NOMO-1 (cell line): ENCODE results near the gene TMX4.

Source experiments
- DNase-seq, 2 experiments: peaks; one replicate each; lab custom pipeline; 2025; ENCODE audit not compliant: unreplicated experiment in 2 of 2; lab: John Stamatoyannopoulos, UW

TMX4 gene

DNA sequence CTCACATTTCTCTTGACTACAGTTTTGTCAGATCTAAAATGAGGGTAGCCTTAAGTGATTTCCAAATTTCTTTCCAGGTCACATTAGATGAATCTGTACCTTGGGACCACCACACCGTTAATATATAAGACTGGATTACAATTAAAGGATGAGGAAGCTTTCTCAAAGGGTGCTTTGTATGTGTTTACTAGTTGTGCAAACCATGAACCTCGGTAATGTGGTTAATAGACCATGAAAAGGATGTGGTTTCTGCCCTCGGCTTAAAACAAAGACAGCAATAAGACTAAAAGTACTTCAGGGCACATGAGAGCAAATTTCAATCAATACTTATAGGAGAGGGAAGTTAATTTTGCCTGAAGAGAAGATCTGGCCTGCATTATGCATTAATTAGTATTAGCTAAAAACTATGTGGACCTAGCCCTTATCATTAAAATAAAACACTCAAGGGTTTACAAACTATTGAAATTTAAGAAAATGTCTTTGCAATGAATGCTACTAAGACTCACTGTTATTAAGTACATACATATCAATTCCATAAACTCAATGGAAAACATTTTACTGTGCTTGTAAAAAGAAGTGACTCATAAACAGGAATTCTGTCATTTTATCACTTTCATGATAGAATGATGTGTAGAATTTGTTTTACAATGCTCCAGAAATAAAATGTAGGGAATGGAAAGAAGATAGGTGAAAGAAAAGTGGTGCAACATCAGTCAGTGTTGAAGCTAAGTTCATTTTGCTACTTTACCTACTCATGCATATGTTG is 936 bp upstream of the TMX4 start:
- peak; percentile 67 to 83 for DNase-seq

GRCh38 chr20:8019998-8020247 is 362 bp upstream of the TMX4 start:
- no peak for DNase-seq

DNA sequence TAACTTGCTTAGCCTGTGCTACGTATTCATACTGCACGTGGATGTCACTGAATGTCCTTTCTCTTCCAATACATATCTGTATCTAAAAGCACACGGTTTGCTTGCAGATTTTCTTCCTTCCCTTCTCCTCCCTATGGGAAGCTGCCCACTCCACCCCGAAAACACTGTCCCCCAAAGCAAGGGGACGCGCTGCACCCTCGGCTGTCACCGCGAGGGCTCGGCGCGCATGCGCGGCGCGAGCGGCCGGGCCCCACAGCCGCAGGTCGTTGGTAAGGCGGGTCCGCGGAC is 659 bp downstream of the TMX4 start:
- DNase-seq: peak; percentile 57 to 67

DNA sequence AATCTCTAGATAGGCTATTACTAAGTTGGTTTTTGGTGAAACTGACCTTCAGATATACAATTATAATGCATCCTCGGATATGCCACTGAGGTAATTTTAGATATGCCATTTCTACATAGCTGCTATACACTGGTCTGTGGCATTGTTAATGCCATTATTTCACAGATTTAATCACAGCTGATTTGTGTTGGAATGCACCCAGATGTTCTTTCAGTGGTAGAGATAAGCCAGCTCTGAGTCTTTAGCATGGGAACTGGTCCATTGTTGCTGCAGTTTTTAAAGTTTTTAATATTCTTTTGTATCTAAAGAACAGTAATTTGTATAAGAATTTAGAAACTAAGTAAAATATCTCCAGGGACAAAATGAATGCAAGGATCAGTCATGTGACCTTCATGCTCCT is 6.8 kb downstream of the TMX4 start:
- no peak for DNase-seq

DNA sequence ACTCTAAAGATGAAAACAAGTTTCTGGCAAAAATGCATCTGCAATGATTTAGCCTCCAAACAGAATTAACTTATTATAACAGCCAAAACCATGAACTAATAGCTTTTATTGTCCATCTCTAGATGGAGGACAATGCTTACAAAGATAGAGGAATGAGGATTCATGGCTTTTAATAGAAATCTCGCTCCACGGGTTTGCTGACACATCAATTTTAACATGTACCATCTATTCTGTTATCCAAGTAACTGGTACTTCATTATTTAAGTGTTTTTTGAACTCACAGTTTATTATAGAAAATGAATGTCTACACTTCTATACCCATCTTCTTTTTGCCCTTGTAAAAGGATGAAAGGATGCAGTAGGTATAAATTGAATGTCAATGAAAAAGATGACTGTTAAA is 10.8 kb downstream of the TMX4 start:
- DNase-seq: no peak

DNA sequence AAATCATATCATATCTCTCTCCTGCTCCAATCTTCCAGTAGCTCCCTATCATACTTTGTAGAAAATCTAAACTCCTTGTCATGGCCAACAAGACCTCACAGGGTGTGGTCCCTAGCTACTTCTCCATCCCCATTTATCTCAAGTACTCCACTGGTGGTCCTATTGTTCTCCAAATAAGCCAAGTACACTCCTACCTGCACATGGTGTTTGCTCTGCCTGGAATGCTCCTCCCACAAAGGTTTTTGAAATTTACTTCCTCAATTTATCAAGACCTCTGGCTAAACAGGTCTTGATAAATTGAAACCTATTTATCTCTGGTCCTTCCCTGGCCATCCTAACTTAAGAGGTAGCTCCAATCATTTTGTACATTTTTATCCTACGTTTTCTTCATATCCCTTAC is 12.1 kb downstream of the TMX4 start:
- peak in 1 of 2 experiments; percentile 3 for DNase-seq

DNA sequence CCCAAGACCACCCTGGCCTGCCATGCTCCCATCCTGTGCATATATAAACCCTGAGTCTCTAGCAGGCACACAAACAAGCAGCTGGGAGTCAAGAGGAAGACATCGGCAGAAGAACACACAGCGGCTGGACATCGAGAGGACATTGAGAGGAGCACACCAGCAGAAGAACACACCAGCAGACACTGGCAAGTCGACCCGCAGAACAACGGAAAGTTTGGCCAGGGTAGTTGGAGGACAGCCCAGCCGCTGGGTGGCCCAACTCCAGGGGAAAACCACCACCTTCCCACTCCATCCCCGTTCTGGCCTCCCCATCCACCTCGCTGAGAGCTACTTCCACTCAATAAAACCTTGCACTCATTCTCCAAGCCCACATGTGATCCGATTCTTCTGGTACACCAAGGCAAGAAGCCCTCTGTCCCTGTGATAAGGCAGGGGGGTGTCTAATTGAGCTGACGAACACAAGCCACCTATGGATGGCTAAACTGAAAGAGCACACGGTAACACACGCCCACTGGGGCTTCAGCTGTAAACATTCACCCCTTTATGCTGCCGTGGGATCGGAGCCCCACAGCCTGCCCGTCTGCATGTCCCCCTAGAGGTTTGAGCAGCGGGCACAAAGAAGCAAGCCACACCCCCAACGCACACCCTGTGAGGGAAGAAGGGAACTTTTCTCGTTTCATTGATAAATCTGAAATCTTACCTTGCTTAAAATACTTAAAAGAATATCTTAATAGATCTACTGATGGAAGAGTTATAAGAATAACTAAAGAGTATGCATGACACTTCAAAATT is 13.8 kb downstream of the TMX4 start:
- DNase-seq: no peak

- DNase-seq: no peak
These were observed 14.5 kb downstream of the TMX4 start for GRCh38 chr20:8005033-8005432.

DNA sequence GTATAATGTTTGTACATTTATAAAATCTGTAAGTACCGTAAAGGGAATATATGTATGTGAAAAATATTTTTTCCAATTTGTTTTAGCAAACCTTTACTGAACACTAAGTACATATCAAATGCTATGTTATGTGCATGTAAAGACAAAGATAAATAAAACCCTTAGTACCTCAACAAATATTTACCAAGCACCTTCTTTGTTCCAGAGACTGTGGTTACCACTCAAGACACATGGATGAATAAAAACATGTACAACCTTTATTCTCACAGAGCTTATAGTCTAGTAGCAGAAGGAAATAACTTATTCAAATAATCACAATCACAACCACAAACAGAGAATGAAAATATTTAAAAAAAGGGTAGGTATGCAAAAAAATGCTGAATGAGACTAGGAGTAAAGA is 17.5 kb downstream of the TMX4 start:
- no peak for DNase-seq

- no peak for DNase-seq
These were observed 18.8 kb downstream of the TMX4 start for GRCh38 chr20:8000796-8001195.

DNA sequence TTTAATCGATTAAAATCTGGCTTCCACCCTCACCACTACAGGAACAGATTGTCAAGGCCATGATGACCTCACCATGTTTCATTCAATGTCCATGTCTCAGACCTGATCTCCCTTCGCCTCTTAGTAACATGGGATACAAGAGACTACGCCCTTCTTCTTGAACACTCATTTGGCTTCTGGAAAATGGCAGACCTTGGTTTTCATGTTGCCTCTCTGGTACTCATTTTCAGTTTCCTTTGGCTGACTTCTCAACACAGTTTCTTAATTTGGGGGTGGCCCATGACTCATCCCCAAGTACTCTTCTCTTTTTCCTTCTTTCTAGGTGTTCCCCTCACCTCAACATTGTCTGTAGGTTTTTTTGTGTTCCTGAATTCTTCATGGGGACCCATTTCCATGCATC is 22.7 kb downstream of the TMX4 start:
- no peak for DNase-seq

- DNase-seq: no peak
These were observed 24.8 kb downstream of the TMX4 start for GRCh38 chr20:7994809-7995208.

DNA sequence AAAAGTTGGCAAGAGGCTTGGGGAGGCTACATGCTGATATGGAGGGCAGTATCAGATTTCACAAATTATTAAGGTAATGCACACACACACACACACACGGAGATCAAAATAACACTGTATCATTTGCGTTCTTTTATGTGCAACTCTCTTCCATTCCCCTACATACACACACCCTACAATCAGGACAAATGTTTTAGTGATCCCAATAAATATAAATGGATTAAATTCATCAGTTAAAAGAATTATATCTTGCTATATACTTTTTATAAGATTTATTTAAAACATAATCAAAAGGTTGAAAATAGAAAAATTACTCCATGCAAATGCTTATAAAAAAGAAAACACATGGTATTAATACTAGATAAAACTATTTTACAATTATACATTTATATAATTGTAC is 25.9 kb downstream of the TMX4 start:
- DNase-seq: no peak

DNA sequence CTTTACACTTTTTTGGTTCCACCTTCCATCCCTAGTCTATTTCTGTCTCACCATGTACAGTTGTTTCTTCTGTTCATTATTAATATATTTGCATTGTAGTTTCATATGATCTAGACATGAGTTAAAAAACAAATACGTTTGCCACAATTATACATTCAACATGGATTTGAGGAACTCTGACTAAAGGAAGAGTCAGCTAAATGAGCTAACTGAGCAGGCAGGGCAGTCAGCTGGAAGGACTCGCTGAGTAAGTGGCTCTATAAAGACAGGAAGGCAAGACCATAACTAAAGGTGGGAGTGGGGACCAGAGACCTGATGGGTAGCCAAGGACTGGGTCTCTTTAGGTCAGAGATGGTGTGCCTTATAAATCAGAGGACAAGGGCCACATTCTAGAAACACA is 26.3 kb downstream of the TMX4 start:
- no peak for DNase-seq

DNA sequence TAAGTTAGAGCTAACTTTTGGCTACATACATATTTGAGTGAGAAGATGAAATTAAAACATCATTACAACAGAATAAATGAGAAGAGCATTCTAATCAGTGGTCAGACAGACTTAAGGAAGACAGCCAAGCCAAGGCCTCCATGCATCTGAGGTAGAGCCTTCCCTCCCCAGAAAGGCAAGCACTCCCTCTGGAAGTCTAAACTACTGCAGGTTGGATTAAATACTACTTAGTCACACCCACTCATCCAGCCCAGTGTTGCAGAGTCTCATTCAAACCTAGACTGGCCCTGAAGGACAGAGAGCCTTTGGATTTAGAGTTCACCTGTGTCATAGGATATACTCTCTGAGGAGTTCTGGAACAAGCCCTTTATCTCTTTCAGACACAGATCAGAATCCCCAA is 29.2 kb downstream of the TMX4 start:
- no peak for DNase-seq

GRCh38 chr20:7989379-7989778 is 30.2 kb downstream of the TMX4 start:
- no peak for DNase-seq

DNA sequence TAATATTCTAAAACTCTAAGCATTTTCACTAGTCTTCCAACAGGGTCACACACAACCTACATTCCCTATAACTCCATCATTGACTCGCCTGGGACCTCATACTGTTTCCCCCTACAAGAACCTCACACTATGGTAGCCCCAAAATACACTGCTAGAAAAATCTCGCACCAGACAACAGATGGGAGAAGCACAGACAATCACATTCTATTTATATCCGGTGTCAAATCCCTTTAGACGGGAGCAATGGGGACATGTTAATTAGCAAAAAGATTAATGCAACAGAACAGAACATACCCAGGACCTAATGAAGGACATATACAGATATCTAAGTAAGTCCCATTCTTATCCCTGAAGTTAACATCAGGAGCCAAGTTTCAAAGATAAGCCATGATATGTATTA is 33.6 kb downstream of the TMX4 start:
- DNase-seq: no peak

DNA sequence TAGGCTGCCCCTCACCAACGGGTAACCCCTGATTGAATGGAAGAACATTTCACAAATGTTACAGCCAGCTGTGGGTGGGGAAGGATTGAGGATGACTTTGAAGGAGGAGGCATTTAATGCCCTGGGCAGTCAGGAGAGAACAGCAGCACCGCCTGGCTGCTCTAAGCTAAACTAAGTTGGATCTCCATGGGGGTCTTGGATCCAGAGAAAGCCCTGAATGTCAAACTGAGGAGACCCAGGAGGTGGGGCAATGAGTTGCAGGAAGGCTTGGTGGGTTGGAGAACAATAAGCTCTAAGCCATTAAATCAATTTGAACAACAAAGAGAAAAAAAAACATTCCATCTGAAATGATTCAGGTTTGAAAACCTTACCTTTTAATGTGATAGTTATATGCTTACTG is 35.4 kb downstream of the TMX4 start:
- DNase-seq: no peak

DNA sequence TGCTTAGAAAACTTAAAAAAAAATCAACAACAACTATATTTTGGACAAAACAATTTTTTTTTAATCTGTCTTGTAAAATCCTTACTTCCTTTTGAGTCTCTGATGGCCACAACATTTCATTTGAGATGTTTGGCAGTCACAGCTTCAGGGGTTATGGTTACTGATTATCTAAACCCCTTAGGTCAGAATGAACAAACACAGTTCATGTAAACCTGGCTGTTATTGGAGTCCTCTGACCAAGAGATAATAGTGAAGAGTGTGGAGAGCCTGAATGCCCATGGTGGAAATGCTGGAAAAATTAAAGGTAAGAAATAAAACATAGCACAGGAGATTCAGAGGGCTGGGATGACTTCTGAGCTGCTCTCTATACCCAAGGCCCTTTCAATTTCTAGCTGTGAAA is 38.2 kb downstream of the TMX4 start:
- DNase-seq: no peak

DNA sequence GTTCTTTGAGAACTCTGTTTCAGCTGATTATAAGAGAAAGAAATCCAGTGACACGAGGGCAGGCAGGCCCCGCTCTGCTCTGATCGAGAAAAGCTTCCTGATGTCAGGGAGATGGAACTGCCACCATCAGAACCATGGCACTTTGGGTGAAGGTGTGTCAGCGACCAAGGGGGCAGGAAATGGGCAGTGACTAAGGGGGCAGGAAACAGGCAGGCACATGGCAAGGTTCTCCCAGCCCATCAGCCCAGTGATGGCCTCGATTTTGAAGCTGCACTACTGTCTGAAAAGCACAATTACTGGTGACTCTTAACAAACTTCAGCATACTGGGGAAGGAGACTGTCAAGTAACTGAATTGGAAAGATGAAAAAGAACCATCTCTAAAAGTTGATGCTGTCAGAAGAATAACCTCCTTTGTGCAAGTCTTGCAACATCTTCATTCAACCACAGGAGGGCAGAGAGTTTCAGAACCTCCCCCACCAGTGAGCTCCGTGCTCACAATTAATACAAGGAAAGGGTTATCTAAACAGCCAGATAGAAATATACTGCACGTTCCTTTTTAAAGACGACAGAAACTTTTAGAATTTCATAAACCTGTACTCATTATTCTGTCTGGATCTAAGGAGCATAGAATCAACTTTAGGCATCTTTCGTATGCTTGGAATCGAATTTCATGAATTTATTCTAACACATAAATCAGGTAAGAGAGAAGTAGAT is 39.1 kb downstream of the TMX4 start:
- DNase-seq: peak in 1 of 2 experiments; percentile 36

DNA sequence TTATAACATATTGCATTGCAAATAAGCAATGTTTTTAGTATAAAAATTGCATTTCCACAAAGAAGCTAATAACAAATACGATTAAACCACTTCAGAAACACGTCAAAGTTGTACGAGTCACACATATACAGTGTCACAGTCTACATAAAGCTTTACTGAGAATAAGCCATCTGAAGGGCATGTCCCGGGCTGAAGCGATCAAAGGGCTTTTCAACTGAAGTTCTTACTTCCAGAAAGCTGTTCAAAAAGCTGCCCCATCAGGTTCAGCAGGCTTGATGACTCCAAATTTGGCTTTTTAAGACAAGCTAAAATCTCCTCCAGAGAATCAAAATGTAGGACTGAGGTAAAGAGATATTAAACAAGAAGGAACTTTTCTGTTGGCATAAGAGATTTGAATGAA is 41.9 kb downstream of the TMX4 start:
- no peak for DNase-seq

GRCh38 chr20:7975851-7976414 is 43.6 kb downstream of the TMX4 start:
- DNase-seq: no peak
